Suprapubic skin (tissue), 4 donors: Measurements from ENCODE around the gene PLCXD3. TPM values are rescaled to one million over a fixed set of nuclear protein-coding genes. Genes with fewer than 3 reads are reported as not detected.

ENCODE experiments used
- DNase-seq, 2 donors: peaks; one replicate each; pipeline ENCODE4 v3.0.0-alpha.2; 2019; ENCODE audit warnings: low spot score in 2 of 2
- H3K27ac ChIP-seq: fragments of 200-600 bp; sonication (generic); one replicate; pipeline ENCODE4 v1.5.1; 2019
- H3K27me3 ChIP-seq: fragments of 200-600 bp; sonication (generic); one replicate; pipeline ENCODE4 v1.5.1; 2019
- H3K36me3 ChIP-seq: fragments of 200-600 bp; sonication (generic); one replicate; pipeline ENCODE4 v1.5.1; 2019
- H3K4me1 ChIP-seq: fragments of 200-600 bp; sonication (generic); one replicate; pipeline ENCODE4 v1.5.1; 2019
- H3K4me3 ChIP-seq: fragments of 200-600 bp; sonication (generic); one replicate; pipeline ENCODE4 v1.5.1; 2019; ENCODE audit warnings: mild to moderate bottlenecking
- H3K9me3 ChIP-seq: fragments of 200-600 bp; sonication (generic); one replicate; pipeline ENCODE4 v1.5.1; 2019
- EP300 ChIP-seq: sonication (generic); formaldehyde crosslinking; IDR thresholded peaks from one replicate; pipeline ENCODE4 v1.6.1; 2017; ENCODE audit warnings: antibody characterized with exemption
- POLR2A ChIP-seq, 2 donors: fragments of 450-650 bp; IDR thresholded peaks; one replicate each; pipeline ENCODE4 v1.6.1; 2017; ENCODE audit warnings: antibody characterized with exemption in 2 of 2, mild to moderate bottlenecking in 2 of 2, moderate library complexity in 2 of 2
- POLR2AphosphoS5 ChIP-seq, 3 donors: sonication (generic); formaldehyde crosslinking; IDR thresholded peaks; one replicate each; pipeline ENCODE4 v1.6.1; 2017; ENCODE audit warnings: antibody characterized with exemption in 3 of 3
- WGBS: methylation state at CpG from one replicate; pipeline ENCODE4 v1.1.5; 2018; 5-methylcytosine and 5-hydroxymethylcytosine counted together
- total RNA-seq, 4 donors: library from RNA; depleted of rRNA; stranded (reverse); fragments of >200 nt; gene quantifications; one replicate each; pipeline ENCODE4 v1.1.0, GENCODE V29; 2016
- TF ChIP-seq, protein P1 (sequence below), 2 donors: fragments of 200-600 bp in 1 of 2; fragments of 450-650 bp in 1 of 2; sonication (generic) in 1 of 2; IDR thresholded peaks; one replicate each; pipeline ENCODE4 v1.5.1; 2016 to 2019; ENCODE audit warnings: antibody characterized with exemption in 2 of 2, mild to moderate bottlenecking in 1 of 2, moderate library complexity in 1 of 2

PLCXD3 gene
- total RNA-seq, 4 donors from 2014 or later = 0.15 to 1.6 (median 0.61) TPM

DNA sequence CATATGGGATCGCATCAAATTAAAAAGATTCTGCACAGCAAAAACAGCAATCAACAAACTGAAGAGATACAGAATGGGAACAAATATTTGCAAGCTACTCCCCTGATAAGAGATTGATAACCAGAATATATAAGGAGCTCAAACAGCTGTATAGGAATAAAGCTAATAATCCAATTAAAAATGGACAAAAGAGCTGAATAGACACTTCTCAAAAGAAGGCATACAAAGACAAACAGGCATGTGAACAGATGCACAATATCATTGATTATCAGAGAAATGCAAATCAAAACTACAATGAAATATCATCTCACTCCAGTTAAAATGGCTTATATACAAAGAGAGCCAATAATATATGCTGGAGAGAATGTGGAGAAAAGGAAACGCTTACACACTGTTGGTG is 110.6 kb downstream of the PLCXD3 start:
- WGBS = 91% methylated on average over 2 of the region's 2 CpGs
- Histone ChIP-seq H3K9me3 (peaks cover 7% of the 10 kb centered on the region), H3K27me3 (no peaks in the 10 kb centered on the region), H3K27ac (no peak overlapping the region), H3K4me3 (no peak overlapping the region), H3K4me1 (no peaks in the 10 kb centered on the region), H3K36me3 (no peaks in the 10 kb centered on the region)
- TF ChIP-seq POLR2A (IDR thresholded peaks at IDR 0.05) (no peak), POLR2AphosphoS5 (IDR thresholded peaks at IDR 0.05) (no peak), EP300 (no peak)
- TF ChIP-seq, protein P1, sequence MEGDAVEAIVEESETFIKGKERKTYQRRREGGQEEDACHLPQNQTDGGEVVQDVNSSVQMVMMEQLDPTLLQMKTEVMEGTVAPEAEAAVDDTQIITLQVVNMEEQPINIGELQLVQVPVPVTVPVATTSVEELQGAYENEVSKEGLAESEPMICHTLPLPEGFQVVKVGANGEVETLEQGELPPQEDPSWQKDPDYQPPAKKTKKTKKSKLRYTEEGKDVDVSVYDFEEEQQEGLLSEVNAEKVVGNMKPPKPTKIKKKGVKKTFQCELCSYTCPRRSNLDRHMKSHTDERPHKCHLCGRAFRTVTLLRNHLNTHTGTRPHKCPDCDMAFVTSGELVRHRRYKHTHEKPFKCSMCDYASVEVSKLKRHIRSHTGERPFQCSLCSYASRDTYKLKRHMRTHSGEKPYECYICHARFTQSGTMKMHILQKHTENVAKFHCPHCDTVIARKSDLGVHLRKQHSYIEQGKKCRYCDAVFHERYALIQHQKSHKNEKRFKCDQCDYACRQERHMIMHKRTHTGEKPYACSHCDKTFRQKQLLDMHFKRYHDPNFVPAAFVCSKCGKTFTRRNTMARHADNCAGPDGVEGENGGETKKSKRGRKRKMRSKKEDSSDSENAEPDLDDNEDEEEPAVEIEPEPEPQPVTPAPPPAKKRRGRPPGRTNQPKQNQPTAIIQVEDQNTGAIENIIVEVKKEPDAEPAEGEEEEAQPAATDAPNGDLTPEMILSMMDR (IDR thresholded peaks at IDR 0.05) = no peak
- no peak for DNase-seq

DNA sequence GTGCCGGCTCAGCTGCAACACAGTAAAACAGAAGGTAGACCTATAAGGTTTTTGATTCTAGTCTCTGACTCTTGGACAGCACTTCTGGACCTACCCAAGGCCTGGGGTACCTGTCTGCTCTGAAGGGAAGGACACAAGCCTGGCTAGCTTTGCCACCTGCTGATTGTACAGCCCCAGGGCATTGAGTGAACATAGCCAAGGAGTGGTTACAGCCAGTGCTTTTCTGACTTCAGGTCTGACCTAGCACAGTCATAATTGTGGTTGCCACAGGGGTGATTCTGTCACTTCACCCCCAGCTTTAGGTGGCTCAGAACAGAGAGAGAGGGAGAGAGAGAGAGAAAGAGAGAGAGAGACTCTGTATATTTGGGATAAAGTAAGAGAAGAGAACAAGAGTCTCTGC is 118.4 kb downstream of the PLCXD3 start:
- Histone ChIP-seq H3K27ac (no peak overlapping the region), H3K27me3 (no peaks in the 10 kb centered on the region), H3K4me3 (no peak overlapping the region), H3K9me3 (peaks cover under 1% of the 10 kb centered on the region), H3K4me1 (no peaks in the 10 kb centered on the region), H3K36me3 (no peaks in the 10 kb centered on the region)
- no peak for DNase-seq
- TF ChIP-seq POLR2A (IDR thresholded peaks at IDR 0.05) = no peak
- TF ChIP-seq, protein P1 (IDR thresholded peaks at IDR 0.05) = no peak
- TF ChIP-seq EP300 = no peak
- no peak for TF ChIP-seq POLR2AphosphoS5 (IDR thresholded peaks at IDR 0.05)
- 92% methylated on average over 1 of the region's 1 CpG for WGBS

DNA sequence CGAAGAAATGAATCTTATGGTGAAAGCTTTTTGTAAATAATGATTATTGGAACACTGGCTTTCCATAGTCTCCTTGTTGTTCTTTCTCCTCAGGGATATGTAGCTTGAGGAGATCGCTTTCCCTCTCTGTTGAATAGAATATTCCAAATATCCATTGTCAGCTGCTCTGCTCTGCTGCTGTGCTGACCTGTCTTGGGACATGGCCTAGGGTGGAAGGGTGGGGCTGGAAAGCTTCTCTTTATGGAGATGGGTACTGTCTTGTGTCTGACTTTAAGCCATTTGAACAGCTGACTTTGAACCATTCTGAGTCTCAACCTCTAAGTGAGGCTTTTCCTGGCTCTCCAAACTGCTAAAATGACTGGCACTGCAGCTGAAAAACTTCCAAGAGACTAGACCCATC is 135.8 kb downstream of the PLCXD3 start:
- DNase-seq = no peak
- Histone ChIP-seq H3K27ac (no peak overlapping the region), H3K4me1 (no peaks in the 10 kb centered on the region), H3K36me3 (no peaks in the 10 kb centered on the region), H3K4me3 (no peak overlapping the region), H3K9me3 (no peaks in the 10 kb centered on the region), H3K27me3 (no peaks in the 10 kb centered on the region)
- TF ChIP-seq POLR2AphosphoS5 (IDR thresholded peaks at IDR 0.05) = no peak
- TF ChIP-seq, protein P1 (IDR thresholded peaks at IDR 0.05) = no peak
- TF ChIP-seq EP300 = no peak
- no peak for TF ChIP-seq POLR2A (IDR thresholded peaks at IDR 0.05)
- 89% methylated on average over 2 of the region's 2 CpGs for WGBS

DNA sequence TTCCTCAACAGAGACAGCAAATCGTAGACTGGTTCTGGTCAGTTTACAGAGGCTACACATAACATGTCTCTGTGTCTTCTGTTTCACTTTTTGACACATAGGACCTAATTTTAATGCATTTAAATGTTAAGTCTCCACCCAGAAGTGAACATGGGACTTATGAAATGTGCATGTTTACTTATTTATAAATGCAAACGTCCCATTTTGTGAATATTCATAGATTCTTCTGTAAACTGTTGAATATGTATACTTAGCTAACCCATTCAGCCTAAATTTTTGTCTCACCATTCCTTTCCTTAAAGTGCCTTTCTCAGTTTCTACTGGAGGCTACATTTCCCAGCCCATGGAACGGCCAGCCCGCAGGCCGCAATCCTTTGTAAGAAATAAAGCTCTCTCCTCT is 137.2 kb downstream of the PLCXD3 start:
- H3K27me3 ChIP-seq = no peaks in the 10 kb centered on the region
- TF ChIP-seq POLR2AphosphoS5 (IDR thresholded peaks at IDR 0.05) = no peak
- TF ChIP-seq, protein P1 (IDR thresholded peaks at IDR 0.05) = no peak
- no peak for TF ChIP-seq POLR2A (IDR thresholded peaks at IDR 0.05)
- TF ChIP-seq EP300 = no peak
- WGBS = 75% methylated on average over 5 of the region's 5 CpGs

DNA sequence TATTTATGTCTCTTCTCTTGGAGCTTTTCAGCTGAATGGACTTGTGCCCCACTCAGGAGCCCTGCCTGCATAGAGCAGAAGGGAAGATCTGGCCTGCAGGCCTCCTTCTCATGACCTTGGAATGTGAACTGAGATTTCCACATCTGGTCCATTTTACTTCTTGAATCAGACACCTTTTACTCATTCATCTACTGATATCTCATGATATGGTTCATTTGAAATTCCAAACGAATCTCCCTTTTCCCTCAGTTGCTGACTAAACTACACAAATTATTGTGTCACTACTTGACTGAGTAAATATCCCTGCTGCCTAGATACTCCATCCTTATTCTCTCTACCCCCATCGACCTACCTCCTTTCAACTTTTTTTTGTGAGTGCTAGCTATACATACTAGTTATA is 138.7 kb downstream of the PLCXD3 start:
- 45% methylated on average over 2 of the region's 2 CpGs for WGBS
- no peak overlapping the region for H3K27ac ChIP-seq
- TF ChIP-seq, protein P1 (IDR thresholded peaks at IDR 0.05) = no peak
- no peak for TF ChIP-seq POLR2AphosphoS5 (IDR thresholded peaks at IDR 0.05)
- no peak for TF ChIP-seq EP300
- no peak for TF ChIP-seq POLR2A (IDR thresholded peaks at IDR 0.05)
- no peaks in the 10 kb centered on the region for H3K4me1 ChIP-seq
- DNase-seq = no peak
- H3K27me3 ChIP-seq = no peaks in the 10 kb centered on the region
- no peak overlapping the region for H3K4me3 ChIP-seq
- no peaks in the 10 kb centered on the region for H3K36me3 ChIP-seq
- H3K9me3 ChIP-seq = no peaks in the 10 kb centered on the region

More for the DNA sequence above, 137.2 kb downstream of the PLCXD3 start:
- no peaks in the 10 kb centered on the region for H3K36me3 ChIP-seq
- no peak overlapping the region for H3K27ac ChIP-seq
- no peak overlapping the region for H3K4me3 ChIP-seq
- no peaks in the 10 kb centered on the region for H3K9me3 ChIP-seq
- no peaks in the 10 kb centered on the region for H3K4me1 ChIP-seq
- no peak for DNase-seq
